Measurements from ENCODE around the gene BLMH. TPM values are rescaled to one million over a fixed set of nuclear protein-coding genes. Genes with fewer than 3 reads are reported as not detected.

Gene BLMH
- polyA plus RNA-seq, 1 experiment = 10.7 TPM

Small RNA genes within 50 kb of the gene (small RNA-seq; reads per million reads assigned to genes)
- gene RF00154 (ENCODE audit: insufficient read length, low read depth, low replicate concordance) = 1.7 reads per million
- gene RNU6-1267P (ENCODE audit: insufficient read length, low read depth, low replicate concordance) = not detected

Other genes starting within 250 kb of the BLMH start
- 6.9 and 8.8 TPM in 2 replicates for gene NSRP1, start 175.1 kb downstream of the BLMH start, polyA plus RNA-seq (2011; rRNA removed)
- not detected in 2 replicates for gene SLC6A4, start 56.2 kb downstream of the BLMH start, polyA plus RNA-seq (2011; rRNA removed)
- not detected in 2 replicates for gene TMIGD1, start 42.1 kb upstream of the BLMH start, polyA plus RNA-seq (2011; rRNA removed)
- 65.4 and 78.5 TPM in 2 replicates for gene CPD, start 87.0 kb upstream of the BLMH start, polyA plus RNA-seq (2011; rRNA removed)
- 12.5 and 21.4 TPM in 2 replicates for gene GOSR1, start 185.5 kb upstream of the BLMH start, polyA plus RNA-seq (2011; rRNA removed)